ENCODE results near the gene PDE1A.

The PDE1A gene

GRCh38 chr2:182351427-182351826, 75.4 kb downstream of the PDE1A start:
- DNase-seq: no peak

GRCh38 chr2:182349268-182349667, 77.6 kb downstream of the PDE1A start:
- DNase-seq: no peak

GRCh38 chr2:182345384-182345783, 81.5 kb downstream of the PDE1A start:
- DNase-seq: no peak

- no peak for DNase-seq
These were observed 96.2 kb downstream of the PDE1A start for GRCh38 chr2:182330451-182331305.

- DNase-seq: no peak
These were observed 102.2 kb downstream of the PDE1A start for GRCh38 chr2:182324665-182325064.

GRCh38 chr2:182321096-182321495, 105.7 kb downstream of the PDE1A start:
- no peak for DNase-seq

GRCh38 chr2:182319556-182320505, 107.0 kb downstream of the PDE1A start:
- no peak for DNase-seq

- DNase-seq: no peak
These were observed 108.2 kb downstream of the PDE1A start for GRCh38 chr2:182318466-182319220.

GRCh38 chr2:182316950-182317349, 109.9 kb downstream of the PDE1A start:
- no peak for DNase-seq

GRCh38 chr2:182302972-182303371, 123.9 kb downstream of the PDE1A start:
- no peak for DNase-seq

- no peak for DNase-seq
These were observed 124.7 kb downstream of the PDE1A start for GRCh38 chr2:182302174-182302573.

- DNase-seq: no peak
These were observed 125.7 kb downstream of the PDE1A start for GRCh38 chr2:182301093-182301492.

GRCh38 chr2:182300608-182301007, 126.2 kb downstream of the PDE1A start:
- no peak for DNase-seq

- no peak for DNase-seq
These were observed 127.2 kb downstream of the PDE1A start for GRCh38 chr2:182299632-182300031.

GRCh38 chr2:182298456-182298855, 128.4 kb downstream of the PDE1A start:
- no peak for DNase-seq

GRCh38 chr2:182291296-182291695, 135.5 kb downstream of the PDE1A start:
- DNase-seq: no peak

- DNase-seq: no peak
These were observed 143.3 kb downstream of the PDE1A start for GRCh38 chr2:182283512-182283911.

- no peak for DNase-seq
These were observed 145.6 kb downstream of the PDE1A start for GRCh38 chr2:182281276-182281675.

GRCh38 chr2:182280118-182280517, 146.7 kb downstream of the PDE1A start:
- peak; percentile 9 for DNase-seq

- peak; percentile 8 for DNase-seq
These were observed 150.2 kb downstream of the PDE1A start for GRCh38 chr2:182276662-182277061.

- no peak for DNase-seq
These were observed 158.9 kb downstream of the PDE1A start for GRCh38 chr2:182267971-182268370.

GRCh38 chr2:182266909-182267308, 159.9 kb downstream of the PDE1A start:
- DNase-seq: no peak

- DNase-seq: no peak
These were observed 161.1 kb downstream of the PDE1A start for GRCh38 chr2:182265718-182266117.
